DMS153 treated with DMSO at 0.1 percent for 48 hours (cell line): ENCODE measurements around the gene PHF21A.

Experiments
- DNase-seq: peaks from one replicate; lab custom pipeline; 2025; ENCODE audit not compliant: unreplicated experiment; lab: John Stamatoyannopoulos, UW

Gene PHF21A

GRCh38 chr11:45924036-45924915, 197.0 kb downstream of the PHF21A start:
- DNase-seq = no peak

- peak; percentile 28 for DNase-seq
These were observed 198.7 kb downstream of the PHF21A start, which contains the start of gene LARGE2 for GRCh38 chr11:45922425-45923082. Gene LARGE2 (plus strand): TSS chr11:45922656. CDS start chr11:45922883, 227 bp downstream.

- DNase-seq = peak; percentile 57
These were observed 199.5 kb downstream of the PHF21A start for GRCh38 chr11:45921561-45922424.

GRCh38 chr11:45920531-45921477, 200.4 kb downstream of the PHF21A start:
- DNase-seq = no peak

GRCh38 chr11:45919806-45920530, 201.3 kb downstream of the PHF21A start:
- DNase-seq = no peak

GRCh38 chr11:45918962-45919675, 202.1 kb downstream of the PHF21A start:
- DNase-seq = no peak

- DNase-seq = peak; percentile 57
These were observed 202.8 kb downstream of the PHF21A start for GRCh38 chr11:45918331-45918941.

GRCh38 chr11:45917623-45918330, 203.5 kb downstream of the PHF21A start, which contains the start of gene PEX16:
Gene PEX16 (minus strand): TSS chr11:45917877. CDS start chr11:45917811, 66 bp downstream.
- DNase-seq = peak; percentile 96

GRCh38 chr11:45917286-45917622, 204.0 kb downstream of the PHF21A start:
- no peak for DNase-seq

- DNase-seq = no peak
These were observed 205.8 kb downstream of the PHF21A start for GRCh38 chr11:45915446-45915845.

- no peak for DNase-seq
These were observed 207.2 kb downstream of the PHF21A start for GRCh38 chr11:45913942-45914635.

- DNase-seq = no peak
These were observed 207.7 kb downstream of the PHF21A start for GRCh38 chr11:45913514-45913913.

GRCh38 chr11:45910623-45911022, 210.6 kb downstream of the PHF21A start:
- DNase-seq = no peak

GRCh38 chr11:45909594-45910475, 211.4 kb downstream of the PHF21A start:
- no peak for DNase-seq

- DNase-seq = no peak
These were observed 213.3 kb downstream of the PHF21A start for GRCh38 chr11:45907911-45908370.

GRCh38 chr11:45906965-45907611, 214.2 kb downstream of the PHF21A start, which contains the start of gene FREY1:
Gene FREY1 (minus strand): TSS chr11:45907271. CDS start chr11:45907245, 26 bp downstream.
- no peak for DNase-seq
